Fibroblast of villous mesenchyme (primary cell): ENCODE measurements around the gene FAM200A. TPM values are rescaled to one million over a fixed set of nuclear protein-coding genes. Genes with fewer than 3 reads are reported as not detected.
A peak's percentile ranks its signal among the peaks of the same experiment; 100 is the strongest.
"Not testable (repeated sequence)": the region's sequence is repeated elsewhere in the genome, so short reads cannot be mapped to it uniquely, and the experiment has no call there.

Experiments
- DNase-seq: peaks from one replicate; pipeline ENCODE4 v3.0.0-alpha.2; 2010; ENCODE audit warnings: low read depth
- H3K4me3 ChIP-seq: 2 replicates; pipeline ENCODE4 v1.5.1; 2011; ENCODE audit warnings: low read depth, mild to moderate bottlenecking, low read length
- CTCF ChIP-seq: IDR thresholded peaks from 2 replicates; pipeline ENCODE4 v1.5.1; 2012; ENCODE audit warnings: low read depth, mild to moderate bottlenecking, low read length; ENCODE audit not compliant: insufficient read depth
- total RNA-seq: library from RNA; depleted of rRNA; stranded (reverse); fragments of >200 nt; gene quantifications from 2 replicates; pipeline ENCODE4 v1.2.3, GENCODE V29; 2012

FAM200A gene
- 5.5 and 9.5 TPM in 2 replicates for total RNA-seq

GRCh38 chr7:99551767-99552463 lies at the start of gene FAM200A:
Gene FAM200A (minus strand): TSS chr7:99552114. CDS start chr7:99548407, 3,707 bp downstream.
- no peak for TF ChIP-seq CTCF
- peak; percentile 90 for DNase-seq

GRCh38 chr7:99599836-99600235 lies 47.9 kb upstream of the FAM200A start:
- no peak for TF ChIP-seq CTCF
- H3K4me3 ChIP-seq = no peak overlapping the region
- no peak for DNase-seq

More at GRCh38 chr7:99551767-99552463, at the start of gene FAM200A:
- H3K4me3 ChIP-seq = peak within 1 kb of the TSS; percentile 99

GRCh38 chr7:99597762-99598501 lies 46.0 kb upstream of the FAM200A start, which contains the start of gene TMEM225B:
Gene TMEM225B (plus strand): TSS chr7:99598267. CDS start chr7:99604389, 6,122 bp downstream.
- DNase-seq = no peak
- H3K4me3 ChIP-seq = no peak within 1 kb of the TSS
- TF ChIP-seq CTCF = no peak

- no peak overlapping the region for H3K4me3 ChIP-seq
- TF ChIP-seq CTCF = no peak
- no peak for DNase-seq
Measured at GRCh38 chr7:99596408-99596955, 44.6 kb upstream of the FAM200A start.

GRCh38 chr7:99594948-99595745 lies 43.2 kb upstream of the FAM200A start:
- no peak overlapping the region for H3K4me3 ChIP-seq
- no peak for DNase-seq
- no peak for TF ChIP-seq CTCF

GRCh38 chr7:99588868-99589267 lies 37.0 kb upstream of the FAM200A start:
- no peak for TF ChIP-seq CTCF
- DNase-seq = no peak
- H3K4me3 ChIP-seq = no peak overlapping the region

GRCh38 chr7:99580778-99581332 lies 28.9 kb upstream of the FAM200A start:
- not testable (repeated sequence) for DNase-seq
- H3K4me3 ChIP-seq = peak overlapping the region; percentile 62
